NCI-H2029 (cell line): Measurements from ENCODE around the gene RALGAPA1.
"Not testable (repeated sequence)": the region's sequence is repeated elsewhere in the genome, so short reads cannot be mapped to it uniquely, and the experiment has no call there.

Source experiments
- DNase-seq: peaks from one replicate; lab custom pipeline; 2025; lab: John Stamatoyannopoulos, UW

RALGAPA1 gene

DNA sequence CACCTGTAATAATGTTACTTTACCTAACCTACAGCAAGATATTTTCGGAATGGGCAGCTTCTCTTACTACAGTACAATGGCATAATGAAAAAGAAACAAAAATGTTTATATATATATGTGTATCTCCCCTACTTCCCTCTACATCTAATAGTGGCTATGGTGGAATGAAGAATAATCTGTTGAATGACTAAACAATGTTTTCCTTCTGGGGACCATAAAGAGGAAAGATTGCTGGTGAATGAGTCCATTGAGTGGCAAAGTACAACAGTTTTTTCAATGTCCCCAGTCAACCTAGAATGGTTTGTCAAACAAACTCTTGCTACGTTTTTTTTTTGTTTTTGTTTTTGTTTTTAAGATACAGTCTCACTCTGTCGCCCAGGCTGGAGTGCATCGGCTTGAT, 47.2 kb downstream of the RALGAPA1 start:
- no peak for DNase-seq

DNA sequence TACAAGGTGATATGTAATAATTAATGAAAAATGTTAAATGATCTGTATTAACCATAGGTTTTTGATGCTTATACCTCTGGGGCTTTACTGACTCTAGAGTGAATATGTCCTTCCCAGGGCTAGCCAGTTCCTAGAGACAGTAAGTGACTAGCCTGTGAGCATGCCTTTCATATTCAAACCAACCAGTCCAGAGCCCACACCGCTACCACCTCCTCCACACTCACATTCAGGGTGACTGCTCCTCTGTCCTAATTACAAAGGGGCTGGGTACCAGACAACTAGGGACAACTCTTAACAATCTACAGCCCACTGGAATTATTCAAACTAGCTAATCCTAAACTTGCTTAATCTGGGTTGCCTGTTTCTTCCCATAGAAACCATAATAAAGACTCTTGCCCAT, 49.0 kb downstream of the RALGAPA1 start:
- DNase-seq: no peak

DNA sequence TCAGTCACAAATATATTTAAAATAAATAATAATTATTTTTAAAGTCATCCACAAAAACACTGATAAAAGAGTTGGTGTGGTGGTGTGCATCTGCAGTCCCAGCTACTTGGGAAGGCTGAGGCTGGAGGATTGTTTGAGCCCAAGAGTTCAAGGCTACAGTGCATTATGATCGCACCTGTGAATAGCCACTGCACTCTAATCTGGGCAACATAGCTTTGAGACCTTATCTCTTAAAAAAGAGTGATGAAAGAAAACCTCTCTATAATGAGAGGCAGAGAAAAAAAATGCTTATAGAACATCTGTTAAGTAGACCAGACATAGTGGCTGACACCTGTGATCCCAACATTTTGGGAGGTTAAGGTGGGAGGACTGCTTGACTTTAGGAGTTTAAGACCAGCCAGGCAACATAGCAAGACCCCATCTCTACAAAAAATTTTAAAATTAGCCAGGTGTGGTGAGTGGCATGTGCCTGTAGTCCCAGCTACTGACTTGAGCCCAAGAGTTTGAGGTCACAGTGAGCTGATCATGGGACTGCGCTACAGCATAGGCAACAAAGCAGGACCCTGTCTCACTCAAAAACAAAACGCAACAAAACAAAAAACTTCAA, 50.5 kb downstream of the RALGAPA1 start:
- DNase-seq: no peak

DNA sequence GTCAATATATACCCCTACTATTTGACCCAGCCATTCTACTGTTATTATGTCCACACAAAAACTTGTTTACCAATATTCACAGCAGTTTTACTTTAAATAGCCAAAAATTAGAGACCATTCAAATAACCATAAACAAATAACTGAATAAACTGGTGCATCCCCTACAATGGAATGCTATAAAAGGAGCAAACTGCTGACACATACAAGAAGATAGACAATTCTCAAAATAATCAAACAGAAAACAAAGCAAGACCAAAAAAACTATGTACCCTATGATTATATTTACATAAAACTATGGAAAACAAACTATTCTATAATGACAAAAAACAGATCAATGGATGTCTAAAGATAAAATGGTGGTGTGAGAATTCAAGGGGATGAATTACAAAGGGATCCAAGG, 54.4 kb downstream of the RALGAPA1 start:
- DNase-seq: no peak

DNA sequence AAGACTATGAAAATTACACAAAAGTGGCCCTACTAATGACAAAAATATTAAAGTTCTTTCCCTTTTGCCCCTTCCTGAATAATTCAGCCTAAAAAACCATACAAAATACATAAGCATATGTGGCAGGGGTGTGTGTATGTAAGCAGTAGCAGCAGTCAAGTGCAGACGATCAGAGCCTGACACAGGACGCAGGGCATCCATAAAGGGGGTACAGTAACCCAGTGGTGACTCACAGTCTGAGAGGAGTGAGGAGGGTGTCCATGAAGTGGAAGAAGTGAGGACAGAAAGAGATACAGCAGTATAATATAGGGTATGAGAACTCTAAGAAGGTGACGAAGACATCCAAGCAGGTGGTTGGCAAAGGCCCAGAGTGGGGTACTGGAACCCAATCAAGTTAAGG, 56.7 kb downstream of the RALGAPA1 start:
- DNase-seq: no peak

DNA sequence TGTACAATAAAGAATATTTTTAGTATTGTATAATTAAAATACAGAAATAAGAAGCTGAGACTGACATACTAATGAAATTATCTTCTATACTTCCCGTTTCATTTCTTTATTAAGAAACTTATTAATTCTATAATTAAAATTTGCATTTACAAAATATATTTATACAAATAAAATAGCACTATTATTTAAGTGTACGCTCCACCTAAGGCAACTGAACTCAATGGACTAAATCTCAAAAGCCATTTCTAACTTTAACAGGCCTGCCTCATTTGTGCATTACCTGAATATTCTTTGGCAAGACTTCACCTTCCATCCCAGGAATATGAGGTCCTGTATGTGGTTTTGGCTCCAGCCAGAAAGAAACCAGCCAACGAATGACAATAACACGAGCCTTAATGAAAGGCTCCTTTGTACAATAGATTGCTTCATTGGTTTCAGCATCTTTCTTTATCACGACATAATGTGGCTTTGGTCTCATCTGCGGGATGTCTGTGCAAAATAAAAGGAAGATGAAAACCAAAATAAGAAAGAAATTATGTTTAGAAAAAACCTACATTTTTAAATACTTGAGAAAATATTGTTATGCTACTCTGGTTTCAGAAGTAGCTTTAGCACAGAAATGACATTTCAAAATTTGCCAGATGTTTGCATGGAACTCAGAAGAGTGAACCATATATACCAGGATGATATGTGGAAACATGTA, 58.7 kb downstream of the RALGAPA1 start:
- no peak for DNase-seq

DNA sequence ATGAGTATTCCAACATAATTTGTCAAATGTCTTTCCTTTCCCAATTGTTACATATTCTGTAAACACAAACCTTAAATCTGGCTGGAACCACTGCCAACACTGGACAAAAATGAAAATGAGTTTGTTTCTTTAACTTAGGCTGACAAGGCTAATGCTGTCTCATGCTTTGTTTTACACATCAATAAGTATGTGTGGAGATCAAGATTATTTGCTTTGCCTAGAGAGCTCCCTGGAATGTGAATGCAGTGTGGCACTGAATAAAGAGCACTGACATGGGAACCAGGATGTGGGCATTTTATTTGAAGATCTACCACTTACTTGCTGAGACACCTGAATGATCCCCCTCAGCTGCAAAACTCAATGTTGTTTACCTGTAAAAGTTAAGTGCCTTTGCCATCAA, 61.7 kb downstream of the RALGAPA1 start:
- DNase-seq: peak; percentile 98

DNA sequence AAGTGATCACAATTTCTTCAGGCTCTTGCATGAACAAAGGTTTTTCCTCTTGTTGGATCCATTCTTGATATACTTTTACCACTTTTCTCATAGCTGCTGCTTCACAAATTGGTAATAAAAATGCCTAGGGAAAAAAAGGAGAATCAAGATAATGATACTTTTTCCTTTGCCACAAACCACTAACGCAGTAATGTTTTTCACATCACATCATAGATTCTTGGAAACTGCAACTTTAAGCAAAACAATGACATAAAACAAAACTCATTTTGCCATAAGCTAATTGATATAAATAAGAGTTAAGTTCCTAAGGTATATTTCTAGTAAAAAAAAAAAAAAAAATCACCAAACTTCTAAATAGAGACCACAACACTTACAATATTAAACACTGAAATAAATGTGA, 66.7 kb downstream of the RALGAPA1 start:
- no peak for DNase-seq

DNA sequence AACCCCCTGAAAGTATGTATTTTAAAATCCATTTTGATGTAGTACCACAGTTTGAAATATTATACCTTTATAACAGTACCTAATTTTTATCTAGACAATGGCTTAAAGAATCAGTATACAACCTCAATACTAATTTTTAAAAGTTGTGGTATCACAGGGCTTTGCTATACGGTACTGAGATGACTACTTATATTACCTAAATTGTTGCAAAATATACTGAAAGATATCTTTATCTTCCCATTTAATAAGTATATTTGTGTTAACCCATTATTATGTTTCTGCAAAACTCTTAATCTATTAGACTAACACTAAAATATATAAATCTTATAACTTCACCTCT, 67.1 kb downstream of the RALGAPA1 start:
- DNase-seq: no peak

DNA sequence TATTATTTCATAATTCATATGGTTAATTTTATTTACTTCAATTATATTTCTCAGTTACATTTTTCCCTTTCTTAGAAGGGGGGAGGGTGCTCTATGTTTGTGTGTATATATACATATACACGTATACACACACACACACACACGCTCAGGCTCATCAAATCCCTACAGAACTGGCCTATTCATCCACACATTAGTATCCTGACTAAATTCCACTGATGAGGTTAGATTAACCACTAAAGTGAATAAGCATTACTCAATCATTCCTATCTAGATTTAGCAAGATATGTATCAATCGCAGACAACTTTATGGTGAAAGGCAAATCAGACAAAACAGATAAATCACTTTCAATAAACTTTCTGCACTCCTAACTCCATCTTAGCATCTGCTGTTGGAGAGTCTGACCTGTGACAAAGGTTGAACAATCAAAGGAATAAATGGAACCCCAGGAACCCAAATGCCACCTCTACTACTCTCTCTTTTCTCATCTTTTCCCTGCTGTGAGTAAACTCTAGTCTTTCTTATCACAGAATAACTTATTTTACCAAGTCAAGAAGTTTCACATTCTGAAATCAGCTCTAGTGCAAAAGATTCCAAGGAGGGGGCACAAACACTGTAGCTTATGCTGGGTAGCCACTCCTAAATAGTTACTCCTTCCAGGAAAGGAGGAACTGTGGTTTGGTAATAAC, 67.6 kb downstream of the RALGAPA1 start:
- no peak for DNase-seq

DNA sequence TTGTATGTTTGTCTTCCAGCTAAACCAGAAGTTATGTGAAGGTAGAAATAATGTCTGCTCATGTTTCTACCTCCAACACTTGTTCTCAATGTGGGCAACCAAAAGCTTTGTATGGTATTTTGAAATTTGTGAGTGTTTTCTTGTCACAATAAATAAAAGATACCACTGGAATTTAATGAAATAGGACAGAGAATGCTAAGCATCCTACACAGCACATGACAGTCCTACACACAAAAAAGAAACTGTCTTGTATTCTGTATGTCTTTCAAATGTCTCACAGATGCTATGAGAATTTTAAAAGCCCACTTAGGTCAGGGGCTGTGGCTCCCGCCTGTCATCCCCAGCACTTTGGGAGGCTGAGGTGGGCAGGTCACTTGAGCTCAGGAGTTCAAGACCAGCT, 68.9 kb downstream of the RALGAPA1 start:
- no peak for DNase-seq

DNA sequence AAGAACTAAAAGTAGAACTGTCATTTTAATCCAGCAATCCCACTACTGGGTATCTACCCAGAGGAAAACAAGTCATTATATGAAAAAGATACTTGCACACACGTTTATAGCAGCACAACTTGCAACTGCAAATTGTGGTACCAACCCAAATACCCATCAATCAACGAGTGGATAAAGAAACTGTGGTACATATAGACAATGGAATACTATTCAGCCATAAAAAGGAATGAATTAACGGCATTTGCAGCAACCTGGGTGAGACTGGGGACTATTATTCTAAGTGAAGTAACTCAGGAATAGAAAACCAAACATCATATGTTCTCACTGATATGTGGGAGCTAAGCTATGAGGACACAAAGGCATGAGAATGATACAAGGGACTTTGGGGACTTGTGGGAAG, 73.9 kb downstream of the RALGAPA1 start:
- not testable (repeated sequence) for DNase-seq

DNA sequence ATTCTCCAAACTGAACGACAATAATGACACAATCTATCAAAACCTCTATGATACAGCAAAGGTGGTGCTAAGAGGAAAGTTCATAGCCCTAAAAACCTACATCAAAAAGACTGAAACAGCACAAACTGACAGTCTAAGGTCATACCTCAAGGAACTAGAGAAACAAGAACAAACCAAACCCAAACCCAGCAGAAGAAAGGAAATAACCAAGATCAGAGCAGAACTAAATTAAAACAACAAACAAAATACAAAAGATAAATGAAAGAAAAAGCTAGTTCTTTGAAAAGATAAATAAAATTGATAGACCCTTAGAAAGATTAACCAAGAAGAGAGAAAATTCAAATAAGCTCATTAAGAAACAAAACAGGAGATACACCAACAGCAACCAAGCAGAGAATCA, 75.6 kb downstream of the RALGAPA1 start:
- DNase-seq: not testable (repeated sequence)

DNA sequence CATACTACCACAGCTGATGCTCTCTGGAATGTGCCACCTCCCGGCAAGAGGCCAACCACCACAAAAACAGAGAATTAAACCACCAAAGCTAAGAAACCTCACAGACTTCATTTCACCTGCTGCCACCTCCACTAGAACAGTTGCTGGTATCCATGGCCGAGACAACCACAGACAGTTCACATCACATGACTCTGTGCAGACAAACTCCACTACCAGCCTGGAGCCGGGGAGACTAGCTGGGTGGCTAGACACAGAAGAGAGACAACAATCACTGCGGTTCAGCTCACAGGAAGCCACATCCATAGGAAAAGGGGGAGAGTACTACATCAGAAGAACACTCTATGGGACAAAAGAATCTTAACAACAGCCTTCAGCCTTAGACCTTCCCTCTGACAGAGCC, 78.2 kb downstream of the RALGAPA1 start:
- DNase-seq: no peak

DNA sequence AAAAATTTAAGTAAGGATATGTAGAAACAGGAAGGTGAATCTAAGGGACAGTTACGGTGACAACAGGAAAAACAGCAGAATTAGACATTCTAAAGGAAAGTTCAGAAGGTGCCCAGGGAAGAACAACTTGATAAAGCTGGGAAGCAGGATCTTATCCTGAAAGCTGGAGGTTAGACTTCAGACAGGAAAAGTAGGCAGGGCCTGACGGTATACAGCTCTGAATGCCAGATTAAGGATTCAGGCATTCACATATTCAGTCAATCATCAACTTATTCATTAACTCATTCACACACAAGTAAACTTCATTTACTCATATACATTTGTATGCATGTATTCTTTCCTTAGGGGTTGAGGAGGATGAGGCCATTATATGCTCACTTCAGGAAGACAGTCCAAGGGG, 81.3 kb downstream of the RALGAPA1 start:
- no peak for DNase-seq

DNA sequence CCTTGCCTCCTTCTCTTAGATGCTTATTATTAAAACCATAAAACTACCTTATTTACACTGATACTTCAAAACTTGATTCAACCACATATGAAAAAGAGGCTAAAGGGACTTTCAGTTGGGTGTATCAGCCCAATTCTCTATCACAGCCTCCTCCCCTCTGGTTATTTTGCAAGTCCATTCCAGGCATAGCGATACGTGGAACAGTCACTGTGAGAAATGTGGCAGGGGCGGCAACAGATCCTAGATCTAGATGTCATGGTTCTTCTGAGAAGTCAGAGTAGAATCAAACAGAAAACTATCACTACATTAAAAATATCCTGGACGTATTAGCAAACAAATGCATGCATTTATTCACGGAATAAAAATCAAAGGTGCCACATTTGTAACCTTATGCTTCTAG, 83.2 kb downstream of the RALGAPA1 start:
- no peak for DNase-seq

DNA sequence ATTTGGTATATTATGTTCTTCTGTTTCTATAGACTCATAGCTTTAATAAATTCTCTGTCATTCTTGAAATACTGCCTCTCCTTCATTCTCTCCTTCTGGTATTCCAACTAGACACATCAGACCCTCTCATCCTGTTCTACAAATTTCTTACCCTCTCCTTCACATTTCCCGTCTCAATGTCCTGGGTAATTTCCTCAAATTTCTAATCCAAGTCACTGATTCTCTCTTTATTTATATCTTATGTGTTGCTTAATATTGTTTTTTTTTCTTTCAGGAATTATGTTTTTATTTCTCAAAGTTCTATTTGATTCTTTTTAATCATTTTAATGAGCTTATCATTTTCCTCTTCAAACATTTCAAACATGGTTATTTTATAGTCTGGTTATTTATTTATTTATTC, 94.0 kb downstream of the RALGAPA1 start:
- no peak for DNase-seq

DNA sequence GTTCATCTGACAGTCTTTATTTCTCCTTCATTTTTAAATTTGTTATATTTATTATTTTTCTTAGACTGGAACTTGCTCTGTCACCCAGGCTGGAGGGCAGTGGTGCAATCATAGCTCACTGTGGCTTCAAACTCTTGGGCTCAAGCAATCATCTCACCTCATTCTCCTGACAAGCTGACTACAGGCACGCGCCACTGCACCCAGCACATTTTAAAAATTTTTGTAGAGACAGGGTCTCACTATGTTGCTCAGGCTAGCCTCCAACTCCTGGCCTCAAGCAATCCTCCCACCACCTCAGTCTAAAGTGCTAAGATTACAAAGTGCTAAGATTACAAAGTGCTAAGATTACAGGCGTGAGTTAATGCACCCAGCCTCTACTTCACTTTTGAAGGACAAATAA, 96.6 kb downstream of the RALGAPA1 start:
- DNase-seq: no peak

DNA sequence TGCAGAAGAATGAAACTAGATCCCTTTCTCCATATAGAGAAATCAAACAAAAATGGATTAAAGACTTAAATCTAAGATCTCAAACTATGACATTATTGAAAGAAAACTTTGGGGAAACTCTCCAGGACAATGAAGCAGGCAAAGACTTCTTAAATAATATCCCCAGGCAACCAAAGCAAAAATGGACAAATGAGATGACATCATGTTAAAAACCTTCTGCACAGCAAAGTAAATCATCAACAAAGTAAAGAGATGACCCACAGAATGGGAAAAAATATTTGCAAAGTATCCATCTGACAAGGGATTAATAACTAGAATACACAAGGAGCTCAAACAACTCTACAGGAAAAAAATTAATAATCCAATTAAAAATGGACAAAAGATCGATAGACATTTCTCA, 101.0 kb downstream of the RALGAPA1 start:
- DNase-seq: no peak

DNA sequence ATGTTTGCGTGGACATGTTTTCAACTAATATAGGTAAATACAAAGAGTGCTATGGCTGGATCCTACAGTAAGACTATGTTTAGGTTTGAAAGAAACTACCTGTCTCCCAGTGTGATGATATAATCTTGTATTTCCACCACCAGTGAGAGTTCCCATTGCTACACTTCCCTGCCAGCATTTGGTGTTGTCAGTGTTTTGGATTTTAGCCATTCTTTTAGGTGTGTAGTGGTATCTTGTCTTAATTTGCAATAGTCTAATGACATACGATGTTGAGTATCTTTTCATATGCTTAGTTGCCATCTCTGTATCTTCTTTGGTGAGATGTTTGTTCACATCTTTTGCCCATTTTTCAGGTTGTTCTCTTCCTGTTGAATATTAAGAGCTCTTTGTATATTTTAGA, 103.5 kb downstream of the RALGAPA1 start:
- no peak for DNase-seq

DNA sequence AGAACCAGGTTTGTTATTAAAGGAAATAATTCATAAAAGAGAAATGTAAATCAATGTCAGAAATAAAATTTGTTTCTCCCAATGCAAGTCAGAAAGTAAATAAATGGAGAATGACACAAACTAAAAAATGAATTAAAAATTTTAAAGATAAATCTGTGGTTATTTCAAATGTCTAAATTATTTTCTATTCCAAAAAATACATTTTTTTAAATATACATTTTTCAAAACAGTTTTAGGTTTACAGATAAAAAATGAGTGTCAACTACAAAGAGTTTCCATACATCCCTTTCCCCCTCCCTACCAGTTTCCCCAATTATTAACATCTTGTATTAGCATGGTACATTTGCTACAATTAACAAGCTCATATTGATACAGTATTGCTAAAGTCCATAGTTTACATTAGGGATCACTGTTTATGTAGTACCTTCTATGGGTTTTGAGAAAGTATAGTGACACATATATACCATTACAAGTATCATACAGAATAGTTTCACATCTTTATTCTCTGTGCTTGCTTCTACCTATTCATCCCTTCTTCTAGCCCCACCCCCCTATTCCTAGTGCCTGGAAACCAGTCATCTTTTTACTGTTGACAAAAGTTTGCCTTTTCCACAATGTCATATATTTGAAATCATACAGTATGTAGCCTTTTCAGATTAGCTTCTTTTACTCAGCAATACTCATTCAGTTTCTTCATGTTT, 104.2 kb downstream of the RALGAPA1 start:
- DNase-seq: no peak

DNA sequence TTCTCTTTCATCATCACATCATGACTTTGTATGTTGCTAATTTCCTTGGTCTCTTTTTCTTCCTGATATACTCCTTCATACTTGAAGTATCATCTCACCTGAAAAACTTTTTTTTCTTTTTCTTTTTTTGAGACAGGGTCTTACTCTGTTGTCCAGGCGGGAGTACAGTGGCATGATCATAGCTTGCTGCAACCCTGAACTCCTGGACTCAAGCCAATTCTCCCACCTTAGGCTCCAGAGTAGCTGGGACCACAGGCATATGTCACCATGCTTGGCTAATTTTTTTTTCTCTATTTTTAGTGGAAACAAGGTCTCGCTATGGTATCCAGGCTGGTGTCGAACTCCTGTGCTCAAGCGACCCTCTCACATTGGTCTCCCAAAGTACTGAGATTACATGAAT, 107.6 kb downstream of the RALGAPA1 start:
- DNase-seq: no peak

DNA sequence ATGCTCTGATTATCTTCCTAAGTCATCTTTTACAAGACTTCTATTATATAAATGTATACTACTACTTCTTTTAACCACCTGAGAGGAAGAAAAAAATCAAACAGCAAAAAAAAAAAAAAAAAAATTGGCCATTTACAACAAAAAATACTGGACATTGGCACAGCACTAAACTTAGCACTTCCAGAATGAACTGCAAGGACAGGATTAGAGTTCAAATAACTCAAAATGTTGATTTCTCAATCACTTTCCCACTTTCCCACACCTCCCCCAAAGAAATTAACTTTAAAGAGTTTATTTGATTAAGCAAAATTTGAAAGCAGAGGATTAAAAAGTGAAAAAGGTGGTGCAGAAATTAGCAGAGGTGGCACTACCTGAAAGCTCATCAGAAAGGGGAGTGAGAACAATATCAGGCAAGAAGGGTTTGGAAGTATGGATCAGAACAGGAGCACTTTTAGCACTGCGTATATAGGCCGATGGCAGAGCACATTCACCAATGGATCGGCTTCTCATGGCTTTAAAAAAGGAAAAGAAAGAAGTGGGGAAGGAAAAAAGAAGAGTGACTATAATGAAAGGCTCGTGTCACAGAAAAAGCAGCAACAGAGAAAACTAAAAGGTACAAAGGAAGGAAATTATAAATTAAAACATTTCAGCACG, 109.2 kb downstream of the RALGAPA1 start:
- DNase-seq: no peak
